Thymus (tissue), 11 donors: ENCODE data around the gene SLC2A9. TPM values are rescaled to one million over a fixed set of nuclear protein-coding genes. Genes with fewer than 3 reads are reported as not detected.

ENCODE experiments used
- DNase-seq, 9 donors: peaks; one replicate each; pipeline ENCODE4 v3.0.0-alpha.2; 2013; ENCODE audit warnings: low spot score in 9 of 9, low read depth in 6 of 9, missing footprints in 1 of 9
- H3K27ac ChIP-seq, 2 donors: one replicate each; pipeline ENCODE4 v1.5.1; 2013; ENCODE audit warnings: control low read depth in 1 of 2, low read depth in 1 of 2, low read length in 1 of 2, mild to moderate bottlenecking in 1 of 2, moderate library complexity in 1 of 2
- H3K27me3 ChIP-seq, 2 donors: one replicate each; pipeline ENCODE4 v1.5.1; 2013; ENCODE audit warnings: low read length in 1 of 2; ENCODE audit not compliant: control insufficient read depth in 2 of 2, insufficient read depth in 1 of 2
- H3K36me3 ChIP-seq, 2 donors: one replicate each; pipeline ENCODE4 v1.5.1; 2013; ENCODE audit warnings: low read length in 1 of 2, mild to moderate bottlenecking in 1 of 2, moderate library complexity in 1 of 2; ENCODE audit not compliant: control insufficient read depth in 2 of 2, insufficient read depth in 2 of 2
- H3K4me1 ChIP-seq, 2 donors: one replicate each; pipeline ENCODE4 v1.5.1; 2013; ENCODE audit warnings: low read length in 2 of 2; ENCODE audit not compliant: control insufficient read depth in 2 of 2, insufficient read depth in 2 of 2
- H3K4me3 ChIP-seq, 2 donors: one replicate each; pipeline ENCODE4 v1.5.1; 2013; ENCODE audit warnings: low read length in 2 of 2, control low read depth in 1 of 2, mild to moderate bottlenecking in 1 of 2
- H3K9me3 ChIP-seq, 2 donors: one replicate each; pipeline ENCODE4 v1.5.1; 2013; ENCODE audit warnings: low read length in 1 of 2, mild to moderate bottlenecking in 1 of 2; ENCODE audit not compliant: control insufficient read depth in 2 of 2, insufficient read depth in 1 of 2
- WGBS: extraction: QIAGEN DNeasy Blood & Tissue Kit; methylation state at CpG from one replicate; pipeline ENCODE4 v1.1.7; 2013; 5-methylcytosine and 5-hydroxymethylcytosine counted together
- polyA plus RNA-seq: library from polyadenylated mRNA; stranded (reverse); fragments of 200-250 nt; gene quantifications from one replicate; pipeline ENCODE4 v1.2.3, GENCODE V29; 2013
- total RNA-seq: library from RNA; stranded (reverse); fragments of 120-200 nt; gene quantifications from one replicate; pipeline ENCODE4 v1.2.4, GENCODE V29; 2013
- donor health status: healthy.

Gene SLC2A9
- total and polyA plus RNA-seq, 2 donors: 3.5 to 8.6 TPM

DNA sequence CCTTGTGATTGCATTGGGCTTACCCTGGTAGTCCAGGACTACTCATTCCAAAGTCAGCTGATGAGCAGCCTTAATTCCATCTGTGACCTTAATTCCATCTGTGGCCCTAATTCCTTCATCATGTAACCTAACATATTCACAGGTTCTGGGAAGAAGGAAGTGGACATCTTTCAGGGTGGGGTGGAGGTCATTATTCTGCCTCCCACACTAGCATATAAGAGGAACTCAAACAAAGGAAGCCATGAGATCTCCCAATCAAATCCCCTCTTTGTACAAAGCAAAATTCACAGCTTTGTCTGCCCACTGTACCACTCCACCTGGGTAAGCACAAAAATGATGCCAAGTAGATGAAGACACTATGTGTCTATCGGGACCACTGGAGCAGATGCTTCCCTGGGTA lies 87.3 kb downstream of the SLC2A9 start:
- no peaks in the 10 kb centered on the region for H3K27me3 ChIP-seq
- H3K4me3 ChIP-seq: no peak overlapping the region
- H3K9me3 ChIP-seq: no peaks in the 10 kb centered on the region
- H3K4me1 ChIP-seq: no peaks in the 10 kb centered on the region
- no peaks in the 10 kb centered on the region for H3K36me3 ChIP-seq
- no peak overlapping the region for H3K27ac ChIP-seq
- no peak for DNase-seq
- WGBS: 100% methylated on average over 1 of the region's 1 CpG

DNA sequence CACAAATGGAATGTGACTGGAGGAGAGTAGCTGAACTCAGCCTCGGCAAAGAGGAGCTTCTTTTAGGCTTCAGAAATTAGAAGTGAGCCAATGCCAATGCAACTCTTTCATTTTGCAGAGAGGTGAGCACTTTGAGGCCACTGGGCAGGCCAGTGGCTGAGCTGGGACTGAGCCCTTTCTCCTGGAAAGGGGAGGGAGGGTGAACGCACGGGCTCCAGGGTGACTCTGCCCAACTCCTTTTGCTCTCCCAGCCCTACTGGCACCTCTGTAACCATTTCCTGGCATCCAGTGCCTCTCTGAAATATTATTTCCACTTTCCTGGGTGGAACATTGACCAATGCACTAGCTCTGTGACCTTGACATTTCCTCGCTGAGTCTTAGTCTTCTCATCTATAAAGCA lies 88.1 kb downstream of the SLC2A9 start:
- WGBS: 96% methylated on average over 4 of the region's 4 CpGs
- H3K9me3 ChIP-seq: no peaks in the 10 kb centered on the region
- H3K36me3 ChIP-seq: no peaks in the 10 kb centered on the region
- no peak overlapping the region for H3K4me3 ChIP-seq
- no peaks in the 10 kb centered on the region for H3K4me1 ChIP-seq
- H3K27ac ChIP-seq: no peak overlapping the region
- no peaks in the 10 kb centered on the region for H3K27me3 ChIP-seq
- no peak for DNase-seq

DNA sequence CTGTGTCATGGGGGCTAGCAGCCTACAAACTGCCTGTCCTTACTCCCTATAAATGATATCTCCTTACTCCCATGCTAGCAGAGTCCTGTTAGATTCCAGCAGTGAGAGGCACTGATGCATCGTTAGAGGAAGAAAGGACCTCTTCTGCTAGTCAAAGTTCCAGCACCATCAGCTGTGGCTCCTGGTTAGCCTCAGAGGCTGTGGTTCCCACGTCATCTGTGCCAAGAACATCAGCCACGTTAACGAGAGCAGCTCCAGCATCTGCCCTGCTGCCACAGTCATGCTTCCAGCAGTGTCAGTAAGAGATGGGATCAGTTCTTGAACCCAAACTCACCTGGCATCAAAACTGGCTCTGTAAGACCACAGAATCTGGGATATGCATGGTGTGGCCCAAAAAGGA lies 88.5 kb downstream of the SLC2A9 start:
- H3K9me3 ChIP-seq: no peaks in the 10 kb centered on the region
- H3K4me3 ChIP-seq: no peak overlapping the region
- H3K27me3 ChIP-seq: no peaks in the 10 kb centered on the region
- H3K4me1 ChIP-seq: no peaks in the 10 kb centered on the region
- no peak overlapping the region for H3K27ac ChIP-seq
- WGBS: 88% methylated on average over 4 of the region's 4 CpGs
- H3K36me3 ChIP-seq: no peaks in the 10 kb centered on the region
- no peak for DNase-seq

GRCh38 chr4:9931146-9931545 lies 90.2 kb downstream of the SLC2A9 start:
- H3K4me3 ChIP-seq: no peak overlapping the region
- H3K4me1 ChIP-seq: no peaks in the 10 kb centered on the region
- H3K9me3 ChIP-seq: no peaks in the 10 kb centered on the region
- no peak for DNase-seq
- no peaks in the 10 kb centered on the region for H3K27me3 ChIP-seq
- no peak overlapping the region for H3K27ac ChIP-seq
- WGBS: 94% methylated on average over 1 of the region's 1 CpG
- H3K36me3 ChIP-seq: no peaks in the 10 kb centered on the region

DNA sequence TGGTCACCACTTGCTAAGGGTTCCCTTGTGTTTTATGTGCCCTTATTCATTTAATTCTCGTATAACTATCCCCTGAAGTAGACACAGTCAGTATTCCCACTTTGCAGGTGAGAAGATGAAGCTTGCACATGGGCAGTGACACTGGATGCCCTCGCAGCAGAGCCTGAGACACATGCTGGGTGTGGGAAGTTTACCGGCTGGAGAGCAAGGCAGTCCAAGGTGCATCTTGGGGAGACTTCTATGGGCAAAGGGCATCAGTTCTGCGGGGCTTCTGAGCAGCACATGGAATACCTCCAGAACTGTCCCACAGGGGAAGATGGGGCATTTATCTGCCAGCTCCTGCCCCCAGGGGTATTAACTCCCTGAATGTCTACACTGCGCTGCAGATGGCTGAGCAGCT lies 92.2 kb downstream of the SLC2A9 start:
- Histone ChIP-seq H3K27me3 (no peaks in the 10 kb centered on the region), H3K9me3 (no peaks in the 10 kb centered on the region), H3K4me3 (no peak overlapping the region), H3K36me3 (no peaks in the 10 kb centered on the region), H3K27ac (no peak overlapping the region), H3K4me1 (no peaks in the 10 kb centered on the region)
- no peak for DNase-seq
- 96% methylated on average over 5 of the region's 5 CpGs for WGBS

- no peaks in the 10 kb centered on the region for H3K36me3 ChIP-seq
- H3K9me3 ChIP-seq: no peaks in the 10 kb centered on the region
- H3K4me1 ChIP-seq: no peaks in the 10 kb centered on the region
- no peaks in the 10 kb centered on the region for H3K27me3 ChIP-seq
- no peak for DNase-seq
- 77% methylated on average over 10 of the region's 10 CpGs for WGBS
- no peak overlapping the region for H3K4me3 ChIP-seq
- no peak overlapping the region for H3K27ac ChIP-seq
Observed at GRCh38 chr4:9927341-9928007, 93.8 kb downstream of the SLC2A9 start.

- no peaks in the 10 kb centered on the region for H3K36me3 ChIP-seq
- H3K27me3 ChIP-seq: no peaks in the 10 kb centered on the region
- WGBS: 100% methylated on average over 3 of the region's 3 CpGs
- no peaks in the 10 kb centered on the region for H3K9me3 ChIP-seq
- no peak overlapping the region for H3K4me3 ChIP-seq
- no peaks in the 10 kb centered on the region for H3K4me1 ChIP-seq
- H3K27ac ChIP-seq: no peak overlapping the region
- no peak for DNase-seq
Observed at GRCh38 chr4:9926586-9926985, 94.7 kb downstream of the SLC2A9 start.

DNA sequence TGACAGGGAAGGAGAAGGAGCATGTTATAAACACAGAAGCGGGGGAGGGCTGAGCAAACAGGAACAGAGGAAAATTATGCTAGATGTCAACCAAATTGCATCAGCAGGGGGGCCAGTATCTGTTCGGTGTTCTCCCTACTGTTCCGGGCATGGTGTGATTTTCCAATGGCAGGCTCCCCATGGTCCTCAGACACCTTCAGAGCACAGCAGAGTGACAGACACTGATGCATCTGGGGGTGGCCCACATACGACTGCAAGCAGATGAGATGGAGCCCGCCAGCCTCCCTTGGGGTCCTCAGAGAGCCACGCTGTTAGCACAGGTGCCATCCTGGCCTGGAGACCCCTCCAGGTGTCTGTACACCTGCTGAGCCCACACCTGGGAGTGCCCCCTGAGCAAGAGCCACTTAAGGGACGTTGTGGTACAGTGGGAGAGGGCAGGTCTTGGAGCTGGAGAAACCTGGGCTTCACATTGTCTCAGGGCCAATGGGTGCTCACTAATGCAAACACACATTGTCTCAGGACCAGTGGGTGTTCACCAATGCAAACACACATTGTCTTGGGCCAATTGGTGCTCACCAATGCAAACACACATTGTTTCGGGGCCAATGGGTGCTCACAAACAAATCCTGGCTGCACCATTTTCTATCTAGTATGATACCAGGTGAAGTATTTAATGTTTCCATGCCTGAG lies 95.4 kb downstream of the SLC2A9 start:
- no peaks in the 10 kb centered on the region for H3K4me1 ChIP-seq
- 91% methylated on average over 8 of the region's 8 CpGs for WGBS
- no peak for DNase-seq
- H3K9me3 ChIP-seq: no peaks in the 10 kb centered on the region
- H3K27ac ChIP-seq: no peak overlapping the region
- H3K27me3 ChIP-seq: no peaks in the 10 kb centered on the region
- H3K4me3 ChIP-seq: no peak overlapping the region
- no peaks in the 10 kb centered on the region for H3K36me3 ChIP-seq

DNA sequence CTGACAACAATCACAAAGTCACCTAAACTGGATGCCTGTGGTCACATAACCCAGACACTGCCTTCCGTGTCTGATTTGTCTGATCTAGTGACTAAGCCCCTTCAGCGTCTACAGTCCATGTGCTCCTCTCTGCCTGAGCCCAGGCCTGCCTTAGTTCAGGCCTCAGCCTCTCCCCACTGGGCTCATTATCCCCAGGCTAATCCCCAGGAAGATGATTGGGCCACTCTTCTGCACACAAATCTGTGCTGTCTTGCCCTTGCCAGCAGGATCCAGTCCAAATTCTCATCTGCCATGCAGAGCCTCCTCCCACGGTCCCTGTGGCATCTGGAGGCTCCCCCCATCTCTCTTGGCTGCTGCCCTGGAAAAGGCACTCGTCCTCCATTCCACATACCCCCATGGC lies 96.5 kb downstream of the SLC2A9 start:
- Histone ChIP-seq H3K4me3 (no peak overlapping the region), H3K9me3 (no peaks in the 10 kb centered on the region), H3K27ac (no peak overlapping the region), H3K4me1 (no peaks in the 10 kb centered on the region), H3K36me3 (no peaks in the 10 kb centered on the region), H3K27me3 (no peaks in the 10 kb centered on the region)
- WGBS: 86% methylated on average over 4 of the region's 4 CpGs
- no peak for DNase-seq
